Cardiac muscle cell (in vitro differentiated cells and primary cell): ENCODE data around the gene KIF1A. TPM values are rescaled to one million over a fixed set of nuclear protein-coding genes. Genes with fewer than 3 reads are reported as not detected.
"Not testable (repeated sequence)": the region's sequence is repeated elsewhere in the genome, so short reads cannot be mapped to it uniquely, and the experiment has no call there.

Source experiments
- DNase-seq, 2 donors: peaks; one replicate each; pipeline versions ENCODE4 v3.0.0 to v3.0.0-alpha.2; 2010 to 2017; ENCODE audit warnings: low read depth in 1 of 2, low spot score in 1 of 2
- H3K27ac ChIP-seq: fragments of 200-600 bp; sonication (generic); 2 replicates; pipeline ENCODE4 v1.5.1; 2016
- H3K27me3 ChIP-seq: fragments of 200-600 bp; sonication (generic); 2 replicates; pipeline ENCODE4 v1.6.0; 2016; ENCODE audit warnings: control low read depth
- H3K36me3 ChIP-seq: fragments of 200-600 bp; sonication (generic); 2 replicates; pipeline ENCODE4 v1.5.1; 2016; ENCODE audit warnings: control low read depth
- H3K4me1 ChIP-seq: fragments of 200-600 bp; sonication (generic); 2 replicates; pipeline ENCODE4 v1.8.1; 2017; ENCODE audit warnings: low read depth, mild to moderate bottlenecking, mixed run types
- H3K4me3 ChIP-seq: fragments of 200-600 bp; sonication (generic); 2 replicates; pipeline ENCODE4 v1.5.1; 2016; ENCODE audit warnings: mild to moderate bottlenecking
- H3K9me3 ChIP-seq: fragments of 200-600 bp; sonication (generic); 2 replicates; pipeline ENCODE4 v1.5.1; 2017; ENCODE audit warnings: low read depth, mild to moderate bottlenecking, control low read depth
- polyA plus RNA-seq: library from polyadenylated mRNA; unstranded; fragments of >200 nt; fragmentation: Nextera tagmentation; extraction: Ambion mirVana; gene quantifications from 2 replicates; pipeline ENCODE4 v1.2.1, GENCODE V29; 2016
- total RNA-seq: library from RNA; depleted of rRNA; stranded (reverse); fragments of >200 nt; gene quantifications from 2 replicates; pipeline ENCODE4 v1.2.3, GENCODE V29; 2016
- TF ChIP-seq, protein P1 (sequence below): IDR thresholded peaks from 2 replicates; pipeline ENCODE4 v1.5.1; 2012; ENCODE audit warnings: low read depth, mild to moderate bottlenecking, low read length

Gene KIF1A
- total and polyA plus RNA-seq, 2 experiments from 2014 or later: 6.3 to 14.1 TPM

DNA sequence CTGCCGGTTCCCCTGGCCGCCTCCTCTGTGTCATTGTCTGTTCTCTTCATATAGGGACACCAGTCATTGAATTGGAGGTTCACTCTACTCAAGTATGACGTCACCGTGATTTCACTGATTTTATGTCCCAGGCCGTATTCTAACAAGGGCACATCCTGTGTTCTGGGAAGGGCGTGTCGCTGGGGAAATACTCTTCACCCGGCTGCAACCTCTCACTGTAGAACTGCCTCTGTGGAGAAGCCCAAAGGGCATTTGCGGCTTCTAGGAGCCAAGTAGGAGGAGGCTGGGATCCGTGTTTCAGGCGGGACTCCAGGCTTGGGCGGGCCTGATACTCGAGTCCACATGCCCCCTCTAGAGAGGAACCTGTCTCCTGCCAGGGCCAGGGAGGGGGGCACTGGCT lies 123.5 kb downstream of the KIF1A start:
- not testable (repeated sequence) for H3K36me3 ChIP-seq, H3K9me3 ChIP-seq, H3K4me1 ChIP-seq, H3K4me3 ChIP-seq, H3K27ac ChIP-seq, DNase-seq, H3K27me3 ChIP-seq

DNA sequence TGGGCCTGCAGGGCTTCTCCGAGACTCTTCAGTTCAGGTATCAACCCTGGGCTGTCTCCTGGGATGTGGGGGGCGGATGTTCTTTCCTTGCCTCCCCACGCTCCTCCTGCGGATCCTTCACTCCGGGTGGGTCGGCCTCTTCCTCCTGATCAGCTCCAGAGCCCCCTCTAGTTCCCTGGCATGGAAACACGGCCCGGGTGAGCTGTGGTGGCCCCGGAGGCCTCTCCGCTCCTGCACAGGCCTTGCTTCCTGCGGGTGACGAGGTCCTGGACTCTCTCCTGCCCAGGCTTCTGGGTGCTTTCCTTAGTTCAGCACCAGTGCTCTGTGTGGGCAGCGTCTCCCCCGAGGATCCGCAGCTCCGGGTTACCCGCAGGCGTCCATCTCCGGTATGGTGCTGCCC lies 124.4 kb downstream of the KIF1A start:
- H3K27me3 ChIP-seq, H3K4me1 ChIP-seq, H3K36me3 ChIP-seq, H3K9me3 ChIP-seq, H3K27ac ChIP-seq, H3K4me3 ChIP-seq, DNase-seq: not testable (repeated sequence)

DNA sequence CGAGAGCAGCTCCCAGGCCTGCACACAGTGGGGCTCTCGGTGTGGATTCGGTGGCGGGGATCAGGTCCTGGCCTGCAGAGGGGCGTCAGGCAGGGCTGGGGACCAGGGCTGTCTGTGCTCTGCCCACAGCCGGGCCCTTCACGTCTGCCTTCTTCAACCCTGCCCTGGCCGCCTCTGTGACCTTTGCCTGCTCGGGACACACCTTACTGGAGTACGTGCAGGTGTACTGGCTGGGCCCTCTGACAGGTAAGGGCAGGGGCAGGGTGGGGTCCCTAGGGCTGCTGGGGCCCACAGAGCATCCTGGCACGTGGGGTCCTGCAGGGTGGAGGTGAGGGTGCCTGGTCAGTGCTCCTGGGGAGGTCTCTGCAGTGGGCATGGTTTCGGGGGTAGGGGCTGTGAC lies 125.7 kb downstream of the KIF1A start:
- not testable (repeated sequence) for H3K4me3 ChIP-seq, DNase-seq, H3K27me3 ChIP-seq, H3K4me1 ChIP-seq, H3K27ac ChIP-seq, H3K36me3 ChIP-seq, H3K9me3 ChIP-seq

DNA sequence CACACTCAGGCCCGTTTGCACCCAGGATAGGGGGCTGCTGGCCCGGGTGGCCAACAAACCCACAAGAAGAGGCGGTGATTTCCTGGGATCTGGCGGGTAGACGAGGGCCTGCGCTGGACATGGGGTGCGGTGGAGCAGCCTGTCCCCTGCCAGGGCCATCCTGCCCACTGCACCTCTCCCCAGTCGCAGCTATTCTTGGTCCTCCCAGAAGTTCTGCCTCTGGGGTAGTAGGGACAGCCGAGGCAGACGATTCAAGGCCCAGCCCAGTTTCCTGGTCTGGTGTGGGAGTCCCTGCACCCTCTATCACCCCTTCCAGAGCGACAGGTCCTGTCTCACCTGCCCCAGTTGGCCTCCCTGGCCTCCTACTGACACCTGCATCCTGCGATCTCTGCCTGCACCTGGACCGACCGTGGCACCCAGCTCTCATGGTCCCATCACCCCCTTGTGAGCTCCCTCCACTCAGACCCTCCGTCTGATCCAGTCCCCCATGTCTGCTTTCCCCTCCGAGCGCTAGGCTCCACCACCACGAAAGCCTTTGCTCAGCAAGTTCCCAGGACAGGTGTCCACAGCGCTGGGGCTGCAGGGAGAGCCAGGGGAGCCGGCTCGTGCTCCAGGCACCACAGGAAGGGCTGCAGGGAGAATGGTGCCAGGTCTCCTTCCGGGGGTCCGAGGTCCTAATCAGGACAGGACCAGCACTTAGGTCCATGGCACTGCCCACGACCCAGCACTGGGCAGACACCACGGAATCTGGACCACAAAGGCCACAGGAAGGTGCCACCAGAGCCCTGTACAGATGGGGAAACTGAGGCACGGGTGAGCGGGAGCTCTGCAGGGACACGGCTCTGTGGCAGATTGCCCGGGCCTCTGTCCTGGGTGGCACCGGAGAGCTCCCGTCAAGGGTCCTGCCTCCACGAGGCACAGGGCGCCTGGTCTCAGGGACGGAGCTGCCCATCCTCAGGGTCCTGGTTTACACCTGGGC lies 127.1 kb downstream of the KIF1A start:
- DNase-seq, H3K4me3 ChIP-seq, H3K36me3 ChIP-seq, H3K27me3 ChIP-seq, H3K27ac ChIP-seq, H3K9me3 ChIP-seq, H3K4me1 ChIP-seq: not testable (repeated sequence)

DNA sequence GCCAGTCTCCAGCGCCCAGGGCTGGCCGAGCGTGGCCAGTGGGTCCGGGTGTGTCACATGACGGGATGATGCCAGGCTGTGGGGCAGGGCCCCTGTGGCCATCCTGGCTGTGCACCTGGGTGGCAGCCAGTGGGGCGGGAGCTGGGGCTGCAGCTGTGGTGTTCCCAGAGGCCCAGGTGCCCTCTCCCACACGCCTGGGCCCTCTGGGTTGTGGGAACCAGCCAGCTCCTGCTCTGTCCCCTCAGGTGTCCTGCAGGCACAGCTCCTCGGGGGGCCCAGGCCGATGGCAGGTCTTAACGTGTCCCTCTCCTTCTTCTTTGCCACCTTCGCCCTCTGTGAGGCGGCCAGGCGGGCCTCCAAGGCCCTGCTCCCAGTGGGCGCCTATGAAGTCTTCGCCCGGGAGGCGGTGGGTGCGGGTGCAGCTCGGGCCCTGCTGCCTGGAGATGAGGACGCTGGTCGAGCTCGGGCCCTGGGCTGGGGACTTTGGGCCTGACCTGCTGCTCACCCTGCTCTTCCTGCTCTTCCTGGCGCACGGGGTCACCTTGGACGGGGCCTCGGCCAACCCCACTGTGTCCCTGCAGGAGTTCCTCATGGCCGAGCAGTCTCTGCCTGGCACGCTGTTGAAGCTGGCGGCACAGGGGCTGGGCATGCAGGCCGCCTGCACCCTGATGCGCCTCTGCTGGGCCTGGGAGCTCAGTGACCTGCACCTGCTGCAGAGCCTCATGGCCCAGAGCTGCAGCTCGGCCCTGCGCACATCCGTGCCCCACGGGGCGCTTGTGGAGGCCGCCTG lies 128.2 kb downstream of the KIF1A start, which contains the start of gene AQP12A:
Gene AQP12A (plus strand): TSS at position 236 of the 790 bp plus-strand sequence. CDS start 48 bp downstream, at position 284.
- DNase-seq: peak in 1 of 2 donors; percentile 0
- H3K36me3 ChIP-seq, H3K27ac ChIP-seq, H3K4me3 ChIP-seq, H3K4me1 ChIP-seq, H3K27me3 ChIP-seq, H3K9me3 ChIP-seq: not testable (repeated sequence)

DNA sequence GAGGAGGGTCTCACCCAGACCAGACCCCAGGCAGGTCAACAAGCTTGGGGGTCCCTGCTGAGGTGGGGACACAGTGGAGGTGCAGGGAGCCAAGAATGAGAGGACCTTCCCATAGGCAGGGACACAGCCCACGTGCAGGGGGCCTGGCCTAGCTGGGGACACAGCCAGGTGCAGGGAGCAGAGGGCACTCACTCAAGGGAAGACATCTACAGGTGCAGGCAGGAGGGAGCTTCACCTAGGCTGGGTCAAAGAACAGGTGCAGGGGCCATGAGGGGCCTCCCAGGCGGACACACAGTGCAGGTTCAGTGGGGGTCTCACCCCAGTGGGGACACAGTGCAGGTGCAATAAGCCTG lies 129.0 kb downstream of the KIF1A start:
- H3K9me3 ChIP-seq, H3K4me1 ChIP-seq, H3K36me3 ChIP-seq, H3K27me3 ChIP-seq, H3K27ac ChIP-seq, DNase-seq, H3K4me3 ChIP-seq: not testable (repeated sequence)

DNA sequence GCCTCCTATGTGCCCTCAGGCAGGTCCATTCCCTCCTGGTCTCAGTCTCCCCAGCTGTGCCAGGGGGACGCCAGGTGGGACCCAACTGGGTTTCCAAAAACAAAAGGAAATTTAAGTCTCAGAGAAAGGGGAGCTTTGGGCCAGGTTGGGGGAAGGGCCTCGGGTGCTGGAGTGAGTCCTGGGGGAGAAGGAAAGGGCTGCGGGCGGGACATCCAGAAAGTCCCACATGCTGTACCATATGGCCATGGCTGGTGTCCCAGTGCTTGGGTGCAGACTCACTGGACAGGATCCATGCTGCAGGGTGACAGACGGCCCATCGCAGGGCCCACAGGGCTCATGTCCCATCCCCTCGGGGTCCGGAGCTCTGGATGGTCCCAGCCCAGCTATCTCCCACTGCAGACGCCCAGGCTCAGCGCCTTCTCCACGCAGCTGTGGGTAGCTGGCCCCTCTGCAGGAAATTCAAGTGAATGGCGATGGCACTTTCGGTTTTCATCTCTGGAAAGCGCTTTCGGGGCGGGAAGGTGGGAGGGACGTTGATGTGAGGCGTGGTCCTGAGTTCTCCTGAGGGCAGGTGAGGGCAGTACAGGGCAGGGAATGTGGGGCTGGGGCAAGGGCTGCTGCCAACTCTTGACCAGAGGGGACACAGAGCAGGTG lies 129.5 kb downstream of the KIF1A start:
- not testable (repeated sequence) for H3K27me3 ChIP-seq, H3K27ac ChIP-seq, H3K4me3 ChIP-seq, H3K4me1 ChIP-seq, H3K36me3 ChIP-seq, DNase-seq, H3K9me3 ChIP-seq

DNA sequence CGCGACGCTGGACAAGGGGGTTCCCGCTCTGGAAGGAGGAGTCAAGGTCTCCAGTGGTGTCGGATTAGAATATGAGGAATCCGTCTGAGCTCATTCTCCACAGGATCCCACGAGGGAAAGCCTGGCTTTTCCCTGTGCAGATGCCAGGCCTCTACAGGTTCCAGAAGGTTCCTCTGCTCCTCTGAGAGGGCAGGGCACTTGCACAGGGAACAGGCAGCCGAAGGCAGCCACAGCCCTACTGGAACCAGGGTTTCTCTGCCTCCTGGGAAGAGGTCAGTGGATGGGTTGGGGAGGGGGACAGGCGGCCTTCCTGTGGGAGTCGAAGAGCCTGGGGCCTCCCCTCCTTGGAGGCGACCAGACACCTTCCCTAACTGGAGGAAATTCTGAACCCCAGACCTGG lies 130.0 kb downstream of the KIF1A start:
- Histone ChIP-seq H3K4me3 (no peak overlapping the region), H3K9me3 (no peaks in the 10 kb centered on the region), H3K36me3 (no peaks in the 10 kb centered on the region), H3K4me1 (no peaks in the 10 kb centered on the region), H3K27me3 (no peaks in the 10 kb centered on the region), H3K27ac (no peak overlapping the region)
- DNase-seq: no peak
- TF ChIP-seq, protein P1, sequence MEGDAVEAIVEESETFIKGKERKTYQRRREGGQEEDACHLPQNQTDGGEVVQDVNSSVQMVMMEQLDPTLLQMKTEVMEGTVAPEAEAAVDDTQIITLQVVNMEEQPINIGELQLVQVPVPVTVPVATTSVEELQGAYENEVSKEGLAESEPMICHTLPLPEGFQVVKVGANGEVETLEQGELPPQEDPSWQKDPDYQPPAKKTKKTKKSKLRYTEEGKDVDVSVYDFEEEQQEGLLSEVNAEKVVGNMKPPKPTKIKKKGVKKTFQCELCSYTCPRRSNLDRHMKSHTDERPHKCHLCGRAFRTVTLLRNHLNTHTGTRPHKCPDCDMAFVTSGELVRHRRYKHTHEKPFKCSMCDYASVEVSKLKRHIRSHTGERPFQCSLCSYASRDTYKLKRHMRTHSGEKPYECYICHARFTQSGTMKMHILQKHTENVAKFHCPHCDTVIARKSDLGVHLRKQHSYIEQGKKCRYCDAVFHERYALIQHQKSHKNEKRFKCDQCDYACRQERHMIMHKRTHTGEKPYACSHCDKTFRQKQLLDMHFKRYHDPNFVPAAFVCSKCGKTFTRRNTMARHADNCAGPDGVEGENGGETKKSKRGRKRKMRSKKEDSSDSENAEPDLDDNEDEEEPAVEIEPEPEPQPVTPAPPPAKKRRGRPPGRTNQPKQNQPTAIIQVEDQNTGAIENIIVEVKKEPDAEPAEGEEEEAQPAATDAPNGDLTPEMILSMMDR: no peak

DNA sequence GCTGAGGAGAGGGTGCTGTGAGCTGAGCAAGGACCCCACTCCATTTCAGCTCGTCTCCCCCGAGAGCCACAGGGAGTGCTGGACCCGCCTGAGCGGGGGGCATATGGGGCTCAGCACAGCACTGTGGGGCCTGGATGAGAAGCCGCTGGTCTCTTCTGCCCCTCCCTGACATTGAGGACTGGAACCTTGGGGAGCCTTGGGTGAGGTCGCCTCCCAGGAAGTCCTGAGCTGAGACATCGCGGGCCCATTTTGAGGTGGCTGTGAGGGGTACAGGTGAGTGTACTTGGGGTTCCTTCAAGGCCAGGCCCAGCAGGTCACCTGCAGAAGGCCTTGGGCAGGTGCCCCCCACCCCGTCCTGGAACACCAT lies 131.5 kb downstream of the KIF1A start:
- no peak overlapping the region for H3K27ac ChIP-seq
- no peaks in the 10 kb centered on the region for H3K36me3 ChIP-seq
- no peaks in the 10 kb centered on the region for H3K9me3 ChIP-seq
- peaks cover 5% of the 10 kb centered on the region for H3K27me3 ChIP-seq
- no peak overlapping the region for H3K4me3 ChIP-seq
- TF ChIP-seq, protein P1: no peak
- no peak for DNase-seq
- H3K4me1 ChIP-seq: no peaks in the 10 kb centered on the region
